HepG2 (cell line): ENCODE results near the gene AP3D1. TPM values are rescaled to one million over a fixed set of nuclear protein-coding genes. Genes with fewer than 3 reads are reported as not detected.
A peak's percentile ranks its signal among the peaks of the same experiment; 100 is the strongest.

Experiments
- ATAC-seq: fragments of 200-7000 bp; cut with Tn5 transposase; 3 replicates; pipeline ENCODE4 v1.9.1; 2020; ENCODE audit warnings: mild to moderate bottlenecking, moderate library complexity
- BruUV-seq: library from RNA; stranded (reverse); fragments of 400-500 nt; replicated peaks from 2 replicates; lab custom pipeline; 2021; lab: Mats Ljungman, UMichigan
- CTCF ChIA-PET: fragments of 300-600 bp; formaldehyde crosslinking; extraction: SDS; loops from one replicate; lab custom pipeline; 2021; ENCODE audit warnings: low total read pairs, inconsistent platforms, low intra/inter-chr PET ratio; lab: Yijun Ruan, JAX
- POLR2A ChIA-PET: fragments of 350-600 bp; sonication (Branson Sonifier 250); formaldehyde crosslinking; loops from one replicate; lab custom pipeline; 2020; ENCODE audit warnings: antibody characterized with exemption, inconsistent platforms; lab: Yijun Ruan, JAX
- DNase-seq: peaks from one replicate; pipeline ENCODE4 v3.0.0-alpha.2; 2015; ENCODE audit warnings: low spot score
- FAIRE-seq: peaks from 3 replicates; lab custom pipeline; 2011; peaks lifted over from hg19 to GRCh38; lab: Jason Lieb, UNC
- H2AFZ ChIP-seq: one replicate; pipeline ENCODE4 v1.6.1; 2011; ENCODE audit warnings: low read length, inconsistent platforms
- H3K27ac ChIP-seq: fragments of 300-600 bp; 3 replicates; pipeline ENCODE4 v1.8.0; 2011; ENCODE audit warnings: mixed run types, mild to moderate bottlenecking, mixed read lengths, low read length, inconsistent platforms; ENCODE audit not compliant: insufficient read depth; ENCODE audit errors: extremely low read length
- H3K27me3 ChIP-seq, 2 experiments: fragments of 200-600 bp in 1 of 2; 2 replicates in 1 of 2; 3 replicates in 1 of 2; pipeline versions ENCODE4 v1.6.0 to v1.8.0; 2011; ENCODE audit warnings: low read length in 2 of 2, mild to moderate bottlenecking in 2 of 2, moderate library complexity in 2 of 2, inconsistent platforms in 1 of 2; ENCODE audit not compliant: insufficient read depth in 2 of 2, control insufficient read depth in 1 of 2
- H3K36me3 ChIP-seq, 2 experiments: fragments of 200-600 bp in 1 of 2; replicated peaks in 1 of 2; 2 replicates in 1 of 2; 3 replicates in 1 of 2; pipeline versions ENCODE4 v1.5.1 to v1.8.0; 2011; ENCODE audit warnings: low read length in 2 of 2, inconsistent platforms in 1 of 2; ENCODE audit not compliant: insufficient read depth in 2 of 2, control insufficient read depth in 1 of 2
- H3K4me1 ChIP-seq: 2 replicates; pipeline ENCODE4 v1.5.1; 2012; ENCODE audit warnings: low read length, inconsistent platforms; ENCODE audit not compliant: insufficient read depth
- H3K4me2 ChIP-seq: 2 replicates; pipeline ENCODE4 v1.6.0; 2011; ENCODE audit warnings: low read depth, low read length, inconsistent platforms
- H3K4me3 ChIP-seq, 3 experiments: fragments of 200-600 bp in 1 of 3; sonication (generic), shearing (Covaris generic) in 1 of 3; replicated peaks in 1 of 3; 2 replicates each; pipeline ENCODE4 v1.5.1; 2011 to 2016; ENCODE audit warnings: low read length in 3 of 3, inconsistent platforms in 2 of 3, low read depth in 2 of 3, mild to moderate bottlenecking in 2 of 3, control low read depth in 1 of 3, mixed read lengths in 1 of 3; ENCODE audit not compliant: insufficient read depth in 1 of 3
- H3K79me2 ChIP-seq: one replicate; pipeline ENCODE4 v1.6.1; 2011; ENCODE audit warnings: low read length, inconsistent platforms; ENCODE audit not compliant: insufficient read depth
- H3K9ac ChIP-seq: 2 replicates; pipeline ENCODE4 v1.6.0; 2011; ENCODE audit warnings: mild to moderate bottlenecking, low read depth, low read length, inconsistent platforms; ENCODE audit not compliant: insufficient read depth
- H3K9me3 ChIP-seq: 2 replicates; pipeline ENCODE4 v1.5.1; 2012; ENCODE audit warnings: mild to moderate bottlenecking, low read length
- H4K20me1 ChIP-seq: 2 replicates; pipeline ENCODE4 v1.6.0; 2011; ENCODE audit warnings: inconsistent platforms, mild to moderate bottlenecking, low read length, moderate library complexity; ENCODE audit not compliant: insufficient read depth
- AGO2 ChIP-seq: fragments of 200-400 bp; formaldehyde crosslinking; optimal IDR thresholded peaks from 2 replicates; pipeline ENCODE3; 2017; ENCODE audit warnings: mild to moderate bottlenecking, low read depth, low read length, moderate library complexity
- ATAD3A ChIP-seq: sonication (generic); formaldehyde crosslinking; IDR thresholded peaks from 2 replicates; pipeline ENCODE4 v1.4.0; 2020; ENCODE audit warnings: missing genetic modification reagents
- HOXA5 ChIP-seq: sonication (generic); formaldehyde crosslinking; IDR thresholded peaks from 2 replicates; pipeline ENCODE4 v1.4.0; 2020; ENCODE audit warnings: missing genetic modification reagents
- PTBP1 ChIP-seq: fragments of 200-400 bp; formaldehyde crosslinking; IDR thresholded peaks from 2 replicates; pipeline ENCODE4 v1.6.1; 2018; ENCODE audit warnings: low read length, low read depth; ENCODE audit not compliant: poor library complexity, severe bottlenecking
- RCOR2 ChIP-seq: IDR thresholded peaks from 2 replicates; pipeline ENCODE4 v1.6.1; 2016; ENCODE audit warnings: missing biosample characterization, missing genetic modification reagents
- SRF ChIP-seq: IDR thresholded peaks from 2 replicates; pipeline ENCODE4 v1.6.1; 2011; ENCODE audit warnings: mild to moderate bottlenecking, low read depth, low read length, moderate library complexity
- ZNF207 ChIP-seq: fragments of 450-650 bp; IDR thresholded peaks from 2 replicates; pipeline ENCODE4 v1.6.1; 2016; ENCODE audit warnings: antibody characterized with exemption, borderline replicate concordance
- ZNF460 ChIP-seq: sonication (generic); formaldehyde crosslinking; IDR thresholded peaks from 2 replicates; pipeline ENCODE4 v1.5.1; 2020; ENCODE audit warnings: missing genetic modification reagents, mild to moderate bottlenecking, borderline replicate concordance
- WGBS: methylation state at CpG from one replicate; pipeline ENCODE4 v1.1.6; 2017; ENCODE audit warnings: low lambda C conversion rate; 5-methylcytosine and 5-hydroxymethylcytosine counted together
- in situ Hi-C: cut with HindIII; loops from 2 replicates; pipeline ENCODE4 v1.10.0; 2017; ENCODE audit warnings: low pct_unique_long_range_greater_than_20kb; ENCODE audit not compliant: extremely low pct_ligation_motif_present
- intact Hi-C: fragments of 100-400 bp; cut with micrococcal nuclease; formaldehyde crosslinking; loops from one replicate; pipeline ENCODE4 v1.10.0; 2022; ENCODE audit not compliant: unreplicated experiment
- polyA plus RNA-seq, 8 experiments: library from polyadenylated mRNA; depleted of rRNA in 3 of 8; stranded (reverse) in 7 of 8; unstranded in 1 of 8; fragments of >200 nt; fragmentation: Illumina TruSeq in 4 of 8; extraction: Trizol in 4 of 8; gene quantifications; 2 replicates each; pipeline versions ENCODE4 v1.2.1 to v1.2.3, GENCODE V29; 2011 to 2016; ENCODE audit warnings: low read depth in 4 of 8, missing spikeins in 1 of 8, mixed read lengths in 1 of 8; ENCODE audit not compliant: insufficient read depth in 1 of 8
- total RNA-seq, 5 experiments: library from RNA; depleted of rRNA; stranded (reverse); fragments of >200 nt; fragmentation: Illumina TruSeq; extraction: Trizol; gene quantifications; 2 replicates each; pipeline ENCODE4 v1.2.3, GENCODE V29; 2016; ENCODE audit warnings: low read depth in 1 of 5
- TF ChIP-seq, protein P1 (sequence below): sonication (generic); formaldehyde crosslinking; conservative IDR thresholded peaks from 2 replicates; pipeline ENCODE4 v1.4.0; 2020; ENCODE audit warnings: missing genetic modification reagents

AP3D1 gene
- total and polyA plus RNA-seq, 2 of the 13 experiments (the other 11 are each of a cell fraction or from before 2014, with no cell fraction given) = 68.0 to 82.6 TPM

DNA sequence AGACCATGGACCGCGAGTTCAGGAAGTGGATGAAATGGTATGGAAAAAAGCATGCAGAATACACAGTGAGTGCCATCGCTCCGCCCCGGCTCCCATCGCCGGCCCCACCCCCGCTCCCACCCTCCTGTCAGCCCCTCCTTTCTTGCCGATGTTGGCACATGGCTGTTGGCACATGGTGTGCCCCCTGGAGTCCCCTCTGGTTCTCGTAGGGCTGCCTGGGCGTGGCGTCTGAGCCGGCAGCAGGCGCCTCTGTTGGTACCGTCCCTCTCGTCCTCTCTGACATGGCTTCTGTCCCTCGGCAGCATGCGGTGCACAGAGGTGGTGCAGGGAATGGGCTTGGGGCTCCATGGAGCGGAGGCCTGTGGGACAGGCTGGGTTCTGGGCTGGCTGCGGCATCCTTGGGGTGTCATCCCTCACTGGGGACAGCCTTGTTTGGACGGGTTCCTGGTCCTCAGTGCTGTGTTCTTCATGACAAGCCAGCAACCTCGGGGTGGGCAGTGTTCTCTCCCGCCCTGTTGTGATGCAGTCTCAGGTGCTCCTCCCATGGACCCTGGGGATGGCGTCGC lies 43.2 kb upstream of the AP3D1 start:
- no peaks in the 10 kb centered on the region for H3K4me1 ChIP-seq
- no peak overlapping the region for H3K4me2 ChIP-seq
- no peak overlapping the region for H3K4me3 ChIP-seq
- ATAC-seq (no peak), FAIRE-seq (no peak), DNase-seq (no peak)
- TF ChIP-seq ATAD3A (CRISPR knock-in tag) (no peak), RCOR2 (CRISPR knock-in tag) (no peak), AGO2 (peak; percentile 55), PTBP1 (no peak)
- TF ChIP-seq, protein P1, sequence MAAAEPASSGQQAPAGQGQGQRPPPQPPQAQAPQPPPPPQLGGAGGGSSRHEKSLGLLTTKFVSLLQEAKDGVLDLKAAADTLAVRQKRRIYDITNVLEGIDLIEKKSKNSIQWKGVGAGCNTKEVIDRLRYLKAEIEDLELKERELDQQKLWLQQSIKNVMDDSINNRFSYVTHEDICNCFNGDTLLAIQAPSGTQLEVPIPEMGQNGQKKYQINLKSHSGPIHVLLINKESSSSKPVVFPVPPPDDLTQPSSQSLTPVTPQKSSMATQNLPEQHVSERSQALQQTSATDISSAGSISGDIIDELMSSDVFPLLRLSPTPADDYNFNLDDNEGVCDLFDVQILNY (CRISPR knock-in tag) = no peak
- H3K36me3 ChIP-seq = peaks cover 34 to 67% of the 10 kb centered on the region in 2 experiments; a peak in 4 of 5 replicates
- no peaks in the 10 kb centered on the region for H3K27me3 ChIP-seq
- 97% methylated on average over 18 of the region's 25 CpGs for WGBS
- peaks cover 11% of the 10 kb centered on the region; the same call in 1 of the 2 replicates for H4K20me1 ChIP-seq
- ChIA-PET POLR2A (no interaction called here), CTCF (no interaction called here)
- H3K79me2 ChIP-seq = peaks cover 19% of the 10 kb centered on the region
- intact Hi-C loops = no loop called here
- no peak overlapping the region for H3K9ac ChIP-seq
- no peaks in the 10 kb centered on the region for H3K9me3 ChIP-seq
- H2AFZ ChIP-seq = no peak overlapping the region
- in situ Hi-C loops = no loop called here
- BruUV-seq = no TSS peak
- no peak overlapping the region for H3K27ac ChIP-seq

DNA sequence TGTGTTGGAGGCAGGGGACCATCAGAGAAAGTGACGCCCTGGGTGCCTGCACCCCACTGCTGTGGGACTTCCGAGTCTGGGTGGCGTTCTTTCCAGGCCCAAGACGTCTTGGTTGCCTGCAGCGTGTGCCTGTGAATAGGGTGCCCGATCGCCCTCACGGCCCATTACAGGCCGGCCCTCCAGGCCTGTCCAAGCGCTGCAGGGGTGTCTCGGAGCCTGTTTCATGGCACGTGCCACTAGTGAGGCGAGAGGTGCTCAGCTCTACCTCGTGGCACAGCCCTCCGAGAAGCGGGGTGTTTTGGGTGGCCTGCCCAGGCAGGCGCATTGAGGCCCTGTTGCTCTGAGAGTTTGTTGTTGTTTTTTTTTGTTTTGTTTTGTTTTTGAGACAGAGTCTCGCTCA lies 42.4 kb upstream of the AP3D1 start:
- DNase-seq = no peak
- peaks cover 8% of the 10 kb centered on the region; the same call in 1 of the 2 replicates for H4K20me1 ChIP-seq
- H3K9ac ChIP-seq = no peak overlapping the region
- no peak overlapping the region for H2AFZ ChIP-seq
- no peak overlapping the region for H3K4me3 ChIP-seq
- no peak overlapping the region for H3K4me2 ChIP-seq
- no peak for ATAC-seq
- intact Hi-C loops = no loop called here
- TF ChIP-seq ZNF207 (no peak), SRF (no peak), ZNF460 (CRISPR knock-in tag) (no peak), HOXA5 (CRISPR knock-in tag) (no peak)
- TF ChIP-seq, all 625 proteins: peak for 0
- Histone ChIP-seq H3K27ac (no peak overlapping the region), H3K79me2 (peaks cover 16% of the 10 kb centered on the region), H3K4me1 (no peaks in the 10 kb centered on the region), H3K36me3 (peaks cover 42 to 71% of the 10 kb centered on the region in 2 experiments; a peak in 4 of 5 replicates), H3K27me3 (no peaks in the 10 kb centered on the region), H3K9me3 (no peaks in the 10 kb centered on the region)
- FAIRE-seq = no peak
- POLR2A ChIA-PET = no interaction called here
- in situ Hi-C loops = no loop called here
- WGBS = 100% methylated on average over 9 of the region's 18 CpGs
- CTCF ChIA-PET = no interaction called here
- BruUV-seq = no TSS peak
